Liver (tissue), 3 donors: ENCODE data around the gene UQCRC1.

Experiments
- EGR1 ChIP-seq, 2 donors: IDR thresholded peaks; 2 replicates each; pipeline ENCODE4 v1.6.1; 2016 to 2018; ENCODE audit warnings: antibody characterized with exemption in 2 of 2, low read depth in 2 of 2
- FOXA1 ChIP-seq: IDR thresholded peaks from 2 replicates; pipeline ENCODE4 v1.6.1; 2016; ENCODE audit warnings: antibody characterized with exemption
- GABPA ChIP-seq, 2 donors: IDR thresholded peaks in 1 of 2; conservative IDR thresholded peaks in 1 of 2; 2 replicates each; pipeline ENCODE4 v1.6.1; 2016; ENCODE audit warnings: antibody characterized with exemption in 2 of 2, mild to moderate bottlenecking in 1 of 2, moderate library complexity in 1 of 2
- HNF4G ChIP-seq: IDR thresholded peaks from 2 replicates; pipeline ENCODE4 v1.6.1; 2016; ENCODE audit warnings: antibody characterized with exemption
- JUND ChIP-seq, 2 donors: IDR thresholded peaks; 2 replicates each; pipeline ENCODE4 v1.6.1; 2016; ENCODE audit warnings: antibody characterized with exemption in 2 of 2
- RAD21 ChIP-seq, 2 donors: IDR thresholded peaks; 2 replicates each; pipeline ENCODE4 v1.6.1; 2016; ENCODE audit warnings: antibody characterized with exemption in 2 of 2, mild to moderate bottlenecking in 2 of 2
- RXRA ChIP-seq, 2 donors: IDR thresholded peaks; 2 replicates each; pipeline ENCODE4 v1.6.1; 2017 to 2018; ENCODE audit warnings: antibody characterized with exemption in 2 of 2, mild to moderate bottlenecking in 1 of 2
- TAF1 ChIP-seq: conservative IDR thresholded peaks from 2 replicates; pipeline ENCODE4 v1.6.1; 2016; ENCODE audit warnings: antibody characterized with exemption, mild to moderate bottlenecking
- YY1 ChIP-seq: IDR thresholded peaks from 2 replicates; pipeline ENCODE4 v1.6.1; 2016; ENCODE audit warnings: antibody characterized with exemption, mild to moderate bottlenecking
- TF ChIP-seq, protein P1 (sequence below): fragments of 150-350 bp; IDR thresholded peaks from 2 replicates; pipeline ENCODE4 v1.5.1; 2017; ENCODE audit warnings: improper control_type of control experiment, low read depth, low read length; ENCODE audit not compliant: missing input control
- TF ChIP-seq, protein P2 (sequence below): IDR thresholded peaks from 2 replicates; pipeline ENCODE4 v1.6.1; 2016; ENCODE audit warnings: antibody characterized with exemption
- TF ChIP-seq, protein P3 (sequence below): IDR thresholded peaks from 2 replicates; pipeline ENCODE4 v1.6.1; 2016; ENCODE audit warnings: antibody characterized with exemption, mild to moderate bottlenecking
- TF ChIP-seq, protein P4 (sequence below): IDR thresholded peaks from 2 replicates; pipeline ENCODE4 v1.6.1; 2016; ENCODE audit warnings: antibody characterized with exemption
- donor health status: healthy.
- donor health status: healthy.

DNA sequence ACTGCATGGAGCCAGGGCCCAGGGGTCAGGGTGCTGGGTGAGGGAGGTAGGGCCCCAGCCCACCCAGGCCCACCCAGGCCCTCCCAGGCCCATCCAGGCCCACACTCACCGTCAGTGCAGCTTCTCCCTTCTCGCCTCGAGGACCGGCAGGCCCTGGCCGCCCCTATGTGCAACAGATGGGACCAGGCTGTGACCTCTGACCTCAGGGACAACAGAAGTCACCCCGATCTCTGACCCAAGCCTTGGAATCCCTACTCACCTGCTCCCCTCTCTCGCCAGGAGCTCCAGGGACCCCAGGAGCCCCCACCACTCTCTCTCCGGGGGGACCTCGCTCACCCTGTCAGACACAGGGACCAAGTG lies 43.1 kb downstream of the UQCRC1 start:
- TF ChIP-seq TAF1 = no peak
- TF ChIP-seq, protein P1, sequence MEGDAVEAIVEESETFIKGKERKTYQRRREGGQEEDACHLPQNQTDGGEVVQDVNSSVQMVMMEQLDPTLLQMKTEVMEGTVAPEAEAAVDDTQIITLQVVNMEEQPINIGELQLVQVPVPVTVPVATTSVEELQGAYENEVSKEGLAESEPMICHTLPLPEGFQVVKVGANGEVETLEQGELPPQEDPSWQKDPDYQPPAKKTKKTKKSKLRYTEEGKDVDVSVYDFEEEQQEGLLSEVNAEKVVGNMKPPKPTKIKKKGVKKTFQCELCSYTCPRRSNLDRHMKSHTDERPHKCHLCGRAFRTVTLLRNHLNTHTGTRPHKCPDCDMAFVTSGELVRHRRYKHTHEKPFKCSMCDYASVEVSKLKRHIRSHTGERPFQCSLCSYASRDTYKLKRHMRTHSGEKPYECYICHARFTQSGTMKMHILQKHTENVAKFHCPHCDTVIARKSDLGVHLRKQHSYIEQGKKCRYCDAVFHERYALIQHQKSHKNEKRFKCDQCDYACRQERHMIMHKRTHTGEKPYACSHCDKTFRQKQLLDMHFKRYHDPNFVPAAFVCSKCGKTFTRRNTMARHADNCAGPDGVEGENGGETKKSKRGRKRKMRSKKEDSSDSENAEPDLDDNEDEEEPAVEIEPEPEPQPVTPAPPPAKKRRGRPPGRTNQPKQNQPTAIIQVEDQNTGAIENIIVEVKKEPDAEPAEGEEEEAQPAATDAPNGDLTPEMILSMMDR = no peak
- no peak for TF ChIP-seq EGR1 (IDR thresholded peaks at IDR 0.05; ENCODE audit: low read depth in 2 of 2)
- TF ChIP-seq, protein P2, sequence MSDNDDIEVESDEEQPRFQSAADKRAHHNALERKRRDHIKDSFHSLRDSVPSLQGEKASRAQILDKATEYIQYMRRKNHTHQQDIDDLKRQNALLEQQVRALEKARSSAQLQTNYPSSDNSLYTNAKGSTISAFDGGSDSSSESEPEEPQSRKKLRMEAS = no peak
- TF ChIP-seq JUND (IDR thresholded peaks at IDR 0.05) = no peak
- no peak for TF ChIP-seq GABPA (IDR thresholded peaks at IDR 0.05 in 1 of 2, conservative IDR thresholded peaks at IDR 0.05 in 1 of 2)
- TF ChIP-seq, protein P3, sequence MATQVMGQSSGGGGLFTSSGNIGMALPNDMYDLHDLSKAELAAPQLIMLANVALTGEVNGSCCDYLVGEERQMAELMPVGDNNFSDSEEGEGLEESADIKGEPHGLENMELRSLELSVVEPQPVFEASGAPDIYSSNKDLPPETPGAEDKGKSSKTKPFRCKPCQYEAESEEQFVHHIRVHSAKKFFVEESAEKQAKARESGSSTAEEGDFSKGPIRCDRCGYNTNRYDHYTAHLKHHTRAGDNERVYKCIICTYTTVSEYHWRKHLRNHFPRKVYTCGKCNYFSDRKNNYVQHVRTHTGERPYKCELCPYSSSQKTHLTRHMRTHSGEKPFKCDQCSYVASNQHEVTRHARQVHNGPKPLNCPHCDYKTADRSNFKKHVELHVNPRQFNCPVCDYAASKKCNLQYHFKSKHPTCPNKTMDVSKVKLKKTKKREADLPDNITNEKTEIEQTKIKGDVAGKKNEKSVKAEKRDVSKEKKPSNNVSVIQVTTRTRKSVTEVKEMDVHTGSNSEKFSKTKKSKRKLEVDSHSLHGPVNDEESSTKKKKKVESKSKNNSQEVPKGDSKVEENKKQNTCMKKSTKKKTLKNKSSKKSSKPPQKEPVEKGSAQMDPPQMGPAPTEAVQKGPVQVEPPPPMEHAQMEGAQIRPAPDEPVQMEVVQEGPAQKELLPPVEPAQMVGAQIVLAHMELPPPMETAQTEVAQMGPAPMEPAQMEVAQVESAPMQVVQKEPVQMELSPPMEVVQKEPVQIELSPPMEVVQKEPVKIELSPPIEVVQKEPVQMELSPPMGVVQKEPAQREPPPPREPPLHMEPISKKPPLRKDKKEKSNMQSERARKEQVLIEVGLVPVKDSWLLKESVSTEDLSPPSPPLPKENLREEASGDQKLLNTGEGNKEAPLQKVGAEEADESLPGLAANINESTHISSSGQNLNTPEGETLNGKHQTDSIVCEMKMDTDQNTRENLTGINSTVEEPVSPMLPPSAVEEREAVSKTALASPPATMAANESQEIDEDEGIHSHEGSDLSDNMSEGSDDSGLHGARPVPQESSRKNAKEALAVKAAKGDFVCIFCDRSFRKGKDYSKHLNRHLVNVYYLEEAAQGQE = no peak
- TF ChIP-seq YY1 = no peak
- TF ChIP-seq, protein P4, sequence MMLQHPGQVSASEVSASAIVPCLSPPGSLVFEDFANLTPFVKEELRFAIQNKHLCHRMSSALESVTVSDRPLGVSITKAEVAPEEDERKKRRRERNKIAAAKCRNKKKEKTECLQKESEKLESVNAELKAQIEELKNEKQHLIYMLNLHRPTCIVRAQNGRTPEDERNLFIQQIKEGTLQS = no peak
- TF ChIP-seq HNF4G = no peak
- TF ChIP-seq RXRA (IDR thresholded peaks at IDR 0.05) = no peak
- TF ChIP-seq FOXA1 = no peak
- TF ChIP-seq RAD21 (IDR thresholded peaks at IDR 0.05) = no peak
